Caco-2 (cell line): ENCODE data around the gene AKAP6. TPM values are rescaled to one million over a fixed set of nuclear protein-coding genes. Genes with fewer than 3 reads are reported as not detected.

ENCODE experiments used
- BruUV-seq: library from RNA; stranded (reverse); fragments of 400-500 nt; replicated peaks from 2 replicates; lab custom pipeline; 2021; lab: Mats Ljungman, UMichigan
- CTCF ChIA-PET: fragments of 300-600 bp; sonication (Branson Sonifier 250); formaldehyde crosslinking; loops from one replicate; lab custom pipeline; 2022; ENCODE audit warnings: antibody characterized with exemption; lab: Charles Lee
- POLR2A ChIA-PET: fragments of 300-600 bp; sonication (Branson Sonifier 250); formaldehyde crosslinking; loops from one replicate; lab custom pipeline; 2022; ENCODE audit warnings: antibody characterized with exemption; lab: Charles Lee
- DNase-seq, 2 experiments: peaks; one replicate each; pipeline versions ENCODE4 v3.0.0 to v3.0.0-alpha.2; 2020 to 2022
- H3K27me3 ChIP-seq: replicated peaks from 2 replicates; pipeline ENCODE4 v1.6.0; 2011; ENCODE audit warnings: low read length; ENCODE audit not compliant: control insufficient read depth, insufficient read depth
- H3K36me3 ChIP-seq: 2 replicates; pipeline ENCODE4 v1.5.1; 2011; ENCODE audit warnings: low read length; ENCODE audit not compliant: control insufficient read depth, insufficient read depth
- H3K4me1 ChIP-seq: fragments of 250-450 bp; sonication (Bioruptor Pico); 2 replicates; pipeline ENCODE4 v1.5.1; 2020; ENCODE audit warnings: mild to moderate bottlenecking
- H3K4me3 ChIP-seq: 2 replicates; pipeline ENCODE4 v1.5.1; 2011; ENCODE audit warnings: low read depth, mild to moderate bottlenecking, control low read depth, low read length
- H3K9me3 ChIP-seq: fragments of 250-450 bp; sonication (Bioruptor Pico); 2 replicates; pipeline ENCODE4 v1.5.1; 2020; ENCODE audit warnings: mild to moderate bottlenecking, moderate library complexity
- H3K27ac Mint-ChIP-seq: one replicate; pipeline ENCODE4 v1.8.0; 2022; ENCODE audit warnings: mixed read lengths; ENCODE audit not compliant: unreplicated experiment
- H3K27me3 Mint-ChIP-seq: one replicate; pipeline ENCODE4 v1.8.0; 2022; ENCODE audit warnings: mixed read lengths; ENCODE audit not compliant: insufficient read depth, unreplicated experiment
- H3K36me3 Mint-ChIP-seq: one replicate; pipeline ENCODE4 v1.8.0; 2022; ENCODE audit warnings: mild to moderate bottlenecking, mixed read lengths; ENCODE audit not compliant: insufficient read depth, unreplicated experiment
- H3K4me1 Mint-ChIP-seq: one replicate; pipeline ENCODE4 v1.8.0; 2022; ENCODE audit warnings: low read depth, mixed read lengths; ENCODE audit not compliant: unreplicated experiment
- H3K4me3 Mint-ChIP-seq: one replicate; pipeline ENCODE4 v1.8.0; 2022; ENCODE audit warnings: mild to moderate bottlenecking, moderate library complexity, mixed read lengths; ENCODE audit not compliant: unreplicated experiment
- H3K9me3 Mint-ChIP-seq: one replicate; pipeline ENCODE4 v1.8.0; 2022; ENCODE audit warnings: mixed read lengths; ENCODE audit not compliant: unreplicated experiment
- intact Hi-C: fragments of 100-400 bp; cut with micrococcal nuclease; formaldehyde crosslinking; loops from one replicate; pipeline ENCODE4 v1.10.0; 2022; ENCODE audit not compliant: unreplicated experiment
- total RNA-seq: library from RNA; stranded (reverse); gene quantifications from 2 replicates; pipeline ENCODE4 v1.2.3, GENCODE V29; 2022
- TF ChIP-seq, protein P1 (sequence below), 2 experiments: fragments of 200-600 bp in 1 of 2; IDR thresholded peaks; 1 replicate in 1 of 2; 2 replicates in 1 of 2; pipeline versions ENCODE4 v1.5.1 to v1.8.0; 2011 to 2022; ENCODE audit warnings: antibody characterized with exemption in 1 of 2, control low read depth in 1 of 2, inconsistent platforms in 1 of 2, low read depth in 1 of 2, low read length in 1 of 2, mild to moderate bottlenecking in 1 of 2, moderate library complexity in 1 of 2; ENCODE audit not compliant: insufficient read depth in 1 of 2, severe bottlenecking in 1 of 2, unreplicated experiment in 1 of 2

Gene AKAP6
- total RNA-seq, 1 experiment from 2014 or later = 3.0 TPM

DNA sequence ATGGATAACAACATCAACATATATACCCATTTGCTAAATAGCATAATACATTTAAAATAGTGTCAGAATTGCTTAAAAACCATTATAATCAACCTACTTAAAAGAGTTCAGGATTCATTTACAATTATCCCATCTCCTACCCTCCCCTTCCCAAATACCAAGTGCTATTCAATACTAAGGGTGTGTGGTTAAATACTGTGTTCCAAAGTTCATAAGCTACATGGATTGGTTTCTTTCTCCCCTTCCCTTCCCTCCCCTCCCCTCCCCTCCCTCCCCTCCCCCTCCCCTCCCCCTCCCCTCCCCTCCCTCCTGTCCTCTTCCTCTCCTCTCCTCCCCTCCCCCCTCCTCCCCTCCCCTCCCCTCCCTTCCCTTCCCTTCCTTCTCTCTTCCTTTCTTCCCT is 512.6 kb downstream of the AKAP6 start:
- H3K36me3 Mint-ChIP-seq = no peaks in the 10 kb centered on the region

DNA sequence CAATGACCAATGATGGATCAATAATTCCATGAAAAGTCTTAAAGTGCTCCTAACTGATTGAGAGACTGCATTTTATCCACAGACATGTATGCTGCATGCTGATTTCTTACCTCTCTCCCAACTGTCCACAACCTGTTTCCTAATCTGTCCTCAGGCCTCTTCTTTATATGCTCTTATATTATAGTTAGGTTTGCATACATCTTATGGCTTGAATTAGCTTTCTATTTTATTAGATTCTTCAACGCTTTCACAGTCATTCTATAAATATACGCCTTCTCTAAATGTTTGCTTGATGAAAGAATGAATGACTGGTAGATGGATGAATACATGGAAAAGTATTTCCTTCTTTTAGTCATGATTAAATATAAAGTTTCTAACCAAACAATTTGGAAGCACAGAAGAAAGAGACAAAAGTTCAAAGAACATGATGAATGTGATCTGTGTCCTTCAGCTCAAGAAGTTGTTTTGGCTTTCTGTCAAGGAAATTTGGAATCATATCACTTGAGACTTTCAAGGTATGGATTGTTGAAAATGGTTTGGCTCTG is 517.8 kb downstream of the AKAP6 start:
- TF ChIP-seq, protein P1, sequence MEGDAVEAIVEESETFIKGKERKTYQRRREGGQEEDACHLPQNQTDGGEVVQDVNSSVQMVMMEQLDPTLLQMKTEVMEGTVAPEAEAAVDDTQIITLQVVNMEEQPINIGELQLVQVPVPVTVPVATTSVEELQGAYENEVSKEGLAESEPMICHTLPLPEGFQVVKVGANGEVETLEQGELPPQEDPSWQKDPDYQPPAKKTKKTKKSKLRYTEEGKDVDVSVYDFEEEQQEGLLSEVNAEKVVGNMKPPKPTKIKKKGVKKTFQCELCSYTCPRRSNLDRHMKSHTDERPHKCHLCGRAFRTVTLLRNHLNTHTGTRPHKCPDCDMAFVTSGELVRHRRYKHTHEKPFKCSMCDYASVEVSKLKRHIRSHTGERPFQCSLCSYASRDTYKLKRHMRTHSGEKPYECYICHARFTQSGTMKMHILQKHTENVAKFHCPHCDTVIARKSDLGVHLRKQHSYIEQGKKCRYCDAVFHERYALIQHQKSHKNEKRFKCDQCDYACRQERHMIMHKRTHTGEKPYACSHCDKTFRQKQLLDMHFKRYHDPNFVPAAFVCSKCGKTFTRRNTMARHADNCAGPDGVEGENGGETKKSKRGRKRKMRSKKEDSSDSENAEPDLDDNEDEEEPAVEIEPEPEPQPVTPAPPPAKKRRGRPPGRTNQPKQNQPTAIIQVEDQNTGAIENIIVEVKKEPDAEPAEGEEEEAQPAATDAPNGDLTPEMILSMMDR (IDR thresholded peaks at IDR 0.05; ENCODE audit: insufficient read depth in 1 of 2, low read depth in 1 of 2, low read length in 1 of 2, severe bottlenecking in 1 of 2, unreplicated experiment in 1 of 2) = no peak
- H3K27me3 Mint-ChIP-seq = peaks cover 14% of the 10 kb centered on the region

More for the DNA sequence above, 512.6 kb downstream of the AKAP6 start:
- no peaks in the 10 kb centered on the region for H3K4me1 Mint-ChIP-seq
- no peak overlapping the region for H3K4me3 Mint-ChIP-seq
- intact Hi-C loops = no loop called here
- Histone ChIP-seq H3K36me3 (no peaks in the 10 kb centered on the region), H3K4me3 (no peak overlapping the region), H3K9me3 (no peaks in the 10 kb centered on the region), H3K4me1 (no peaks in the 10 kb centered on the region), H3K27me3 (no peaks in the 10 kb centered on the region)
- DNase-seq = no peak
- TF ChIP-seq, protein P1 (IDR thresholded peaks at IDR 0.05; ENCODE audit: insufficient read depth in 1 of 2, low read depth in 1 of 2, low read length in 1 of 2, severe bottlenecking in 1 of 2, unreplicated experiment in 1 of 2) = no peak
- POLR2A ChIA-PET = no interaction called here
- H3K27ac Mint-ChIP-seq = no peak overlapping the region
- no TSS peak for BruUV-seq
- peaks cover 18% of the 10 kb centered on the region for H3K27me3 Mint-ChIP-seq
- CTCF ChIA-PET = no interaction called here
- H3K9me3 Mint-ChIP-seq = no peaks in the 10 kb centered on the region

DNA sequence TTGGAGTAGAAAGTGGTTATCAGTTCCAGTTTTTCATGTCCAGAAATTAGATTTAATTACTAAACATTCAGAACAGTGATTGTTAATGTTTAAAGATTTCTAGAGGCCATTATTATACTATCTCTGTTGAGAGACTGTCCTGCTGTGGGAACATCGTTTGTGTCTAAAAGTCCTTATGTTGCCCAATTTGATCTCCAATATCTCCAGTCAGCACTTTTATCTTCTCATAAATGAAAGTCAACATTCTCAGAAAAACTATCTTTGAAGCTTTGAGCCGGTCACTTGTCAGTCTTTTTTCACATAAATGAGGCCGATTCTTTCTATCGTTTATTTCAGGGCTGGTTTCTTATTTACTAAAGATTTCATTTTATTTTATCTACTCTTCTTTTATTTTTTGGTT is 518.8 kb downstream of the AKAP6 start:
- H3K36me3 Mint-ChIP-seq = no peaks in the 10 kb centered on the region
- H3K27ac Mint-ChIP-seq = no peak overlapping the region
- H3K36me3 ChIP-seq = no peaks in the 10 kb centered on the region
- POLR2A ChIA-PET = no interaction called here
- CTCF ChIA-PET = no interaction called here
- TF ChIP-seq, protein P1 (IDR thresholded peaks at IDR 0.05; ENCODE audit: insufficient read depth in 1 of 2, low read depth in 1 of 2, low read length in 1 of 2, severe bottlenecking in 1 of 2, unreplicated experiment in 1 of 2) = no peak
- no peak overlapping the region for H3K4me3 ChIP-seq
- intact Hi-C loops = no loop called here
- H3K4me1 Mint-ChIP-seq = no peaks in the 10 kb centered on the region
- peaks cover 13% of the 10 kb centered on the region for H3K27me3 Mint-ChIP-seq
- no peaks in the 10 kb centered on the region for H3K9me3 Mint-ChIP-seq
- H3K9me3 ChIP-seq = no peaks in the 10 kb centered on the region
- no peaks in the 10 kb centered on the region for H3K27me3 ChIP-seq
- H3K4me1 ChIP-seq = no peaks in the 10 kb centered on the region
- H3K4me3 Mint-ChIP-seq = no peak overlapping the region
- DNase-seq = no peak
- no TSS peak for BruUV-seq

More for the DNA sequence above, 517.8 kb downstream of the AKAP6 start:
- Histone ChIP-seq H3K27me3 (no peaks in the 10 kb centered on the region), H3K4me1 (no peaks in the 10 kb centered on the region), H3K4me3 (no peak overlapping the region), H3K9me3 (no peaks in the 10 kb centered on the region), H3K36me3 (no peaks in the 10 kb centered on the region)
- POLR2A ChIA-PET = no interaction called here
- no peak for DNase-seq
- no peak overlapping the region for H3K4me3 Mint-ChIP-seq
- no peaks in the 10 kb centered on the region for H3K36me3 Mint-ChIP-seq
- H3K27ac Mint-ChIP-seq = no peak overlapping the region
- no peaks in the 10 kb centered on the region for H3K4me1 Mint-ChIP-seq
- BruUV-seq = no TSS peak
- H3K9me3 Mint-ChIP-seq = no peaks in the 10 kb centered on the region
- CTCF ChIA-PET = no interaction called here
- intact Hi-C loops = no loop called here
